Measurements from ENCODE around the gene LSG1. TPM values are rescaled to one million over a fixed set of nuclear protein-coding genes. Genes with fewer than 3 reads are reported as not detected.

The LSG1 gene
- total and polyA plus RNA-seq, 2 experiments from 2014 or later: 26.9 to 36.5 TPM

- Histone ChIP-seq H3K9ac (no peak overlapping the region), H3K4me3 (no peak overlapping the region), H3K79me2 (ENCODE audit: insufficient read depth) (no peaks in the 10 kb centered on the region), H3K36me3 (ENCODE audit: low read depth) (0 out of 2 replicates have a peak, but pooled peaks cover 3% of the 10 kb centered on the region), H3K4me2 (ENCODE audit: unreplicated experiment) (no peak overlapping the region), H3K9me3 (ENCODE audit: low read depth) (no peaks in the 10 kb centered on the region), H4K20me1 (ENCODE audit: insufficient read depth) (no peaks in the 10 kb centered on the region), H3K9me2 (ENCODE audit: insufficient read depth) (no peaks in the 10 kb centered on the region), H3F3A (ENCODE audit: insufficient read depth) (no peaks in the 10 kb centered on the region), H3K4me1 (ENCODE audit: insufficient read depth) (no peaks in the 10 kb centered on the region), H3K27me3 (replicated peaks; ENCODE audit: insufficient read depth) (no peaks in the 10 kb centered on the region), H3K27ac (no peak overlapping the region), H2AFZ (no peak overlapping the region)
- no peak for DNase-seq
- in situ Hi-C loops (cut with MboI): no loop called here
- TF ChIP-seq EZH2 (IDR thresholded peaks at IDR 0.05; ENCODE audit: insufficient read depth, poor library complexity, severe bottlenecking) (no peak), EZH2phosphoT487 (IDR thresholded peaks at IDR 0.05; ENCODE audit: insufficient read depth, low read depth) (no peak)
- 86 to 89% methylated on average over 11 of the region's 11 CpGs for WGBS, 2 experiments (ENCODE audit: low coverage in 1 of 2, low lambda C conversion rate in 2 of 2, missing lambda C conversion rate in 2 of 2)
These were observed 56.8 kb downstream of the LSG1 start for GRCh38 chr3:194615226-194615625.

- Histone ChIP-seq H3K27ac (no peak overlapping the region), H3K9me2 (ENCODE audit: insufficient read depth) (no peaks in the 10 kb centered on the region), H2AFZ (no peak overlapping the region), H3K36me3 (ENCODE audit: low read depth) (no peaks in the 10 kb centered on the region), H3K9ac (no peak overlapping the region), H4K20me1 (ENCODE audit: insufficient read depth) (no peaks in the 10 kb centered on the region), H3K4me2 (ENCODE audit: unreplicated experiment) (no peak overlapping the region), H3K4me1 (ENCODE audit: insufficient read depth) (no peaks in the 10 kb centered on the region), H3F3A (ENCODE audit: insufficient read depth) (no peaks in the 10 kb centered on the region), H3K79me2 (ENCODE audit: insufficient read depth) (no peaks in the 10 kb centered on the region), H3K9me3 (ENCODE audit: low read depth) (no peaks in the 10 kb centered on the region), H3K4me3 (no peak overlapping the region), H3K27me3 (replicated peaks; ENCODE audit: insufficient read depth) (no peaks in the 10 kb centered on the region)
- DNase-seq: no peak
- in situ Hi-C loops (cut with MboI): no loop called here
- WGBS, 2 experiments (ENCODE audit: low coverage in 1 of 2, low lambda C conversion rate in 2 of 2, missing lambda C conversion rate in 2 of 2): 90 to 92% methylated on average over 8 of the region's 8 CpGs
- TF ChIP-seq EZH2phosphoT487 (IDR thresholded peaks at IDR 0.05; ENCODE audit: insufficient read depth, low read depth) (no peak), EZH2 (IDR thresholded peaks at IDR 0.05; ENCODE audit: insufficient read depth, poor library complexity, severe bottlenecking) (no peak)
These were observed 59.8 kb downstream of the LSG1 start for GRCh38 chr3:194612221-194612620.

GRCh38 chr3:194610689-194611088 lies 61.3 kb downstream of the LSG1 start:
- no peak for DNase-seq
- 96 to 98% methylated on average over 3 of the region's 3 CpGs for WGBS, 2 experiments (ENCODE audit: low coverage in 1 of 2, low lambda C conversion rate in 2 of 2, missing lambda C conversion rate in 2 of 2)
- Histone ChIP-seq H4K20me1 (ENCODE audit: insufficient read depth) (no peaks in the 10 kb centered on the region), H3K4me1 (ENCODE audit: insufficient read depth) (no peaks in the 10 kb centered on the region), H2AFZ (no peak overlapping the region), H3K9me3 (ENCODE audit: low read depth) (no peaks in the 10 kb centered on the region), H3K4me3 (no peak overlapping the region), H3K9ac (no peak overlapping the region), H3K4me2 (ENCODE audit: unreplicated experiment) (no peak overlapping the region), H3K9me2 (ENCODE audit: insufficient read depth) (no peaks in the 10 kb centered on the region), H3K27ac (no peak overlapping the region), H3F3A (ENCODE audit: insufficient read depth) (no peaks in the 10 kb centered on the region), H3K27me3 (replicated peaks; ENCODE audit: insufficient read depth) (no peaks in the 10 kb centered on the region), H3K36me3 (ENCODE audit: low read depth) (no peaks in the 10 kb centered on the region), H3K79me2 (ENCODE audit: insufficient read depth) (no peaks in the 10 kb centered on the region)
- in situ Hi-C loops (cut with MboI): no loop called here
- no peak for TF ChIP-seq EZH2phosphoT487 (IDR thresholded peaks at IDR 0.05; ENCODE audit: insufficient read depth, low read depth)
- TF ChIP-seq EZH2 (IDR thresholded peaks at IDR 0.05; ENCODE audit: insufficient read depth, poor library complexity, severe bottlenecking): no peak

- in situ Hi-C loops (cut with MboI): no loop called here
- Histone ChIP-seq H3K36me3 (ENCODE audit: low read depth) (no peaks in the 10 kb centered on the region), H3K4me1 (ENCODE audit: insufficient read depth) (no peaks in the 10 kb centered on the region), H3K9me3 (ENCODE audit: low read depth) (no peaks in the 10 kb centered on the region), H3K4me2 (ENCODE audit: unreplicated experiment) (no peak overlapping the region), H3K4me3 (no peak overlapping the region), H3K27ac (no peak overlapping the region), H2AFZ (no peak overlapping the region), H3K27me3 (replicated peaks; ENCODE audit: insufficient read depth) (no peaks in the 10 kb centered on the region), H4K20me1 (ENCODE audit: insufficient read depth) (no peaks in the 10 kb centered on the region), H3K9me2 (ENCODE audit: insufficient read depth) (no peaks in the 10 kb centered on the region), H3K9ac (no peak overlapping the region), H3K79me2 (ENCODE audit: insufficient read depth) (no peaks in the 10 kb centered on the region), H3F3A (ENCODE audit: insufficient read depth) (no peaks in the 10 kb centered on the region)
- TF ChIP-seq EZH2phosphoT487 (IDR thresholded peaks at IDR 0.05; ENCODE audit: insufficient read depth, low read depth): no peak
- TF ChIP-seq EZH2 (IDR thresholded peaks at IDR 0.05; ENCODE audit: insufficient read depth, poor library complexity, severe bottlenecking): no peak
- DNase-seq: no peak
- WGBS, 2 experiments (ENCODE audit: low coverage in 1 of 2, low lambda C conversion rate in 2 of 2, missing lambda C conversion rate in 2 of 2): 91 to 93% methylated on average over 13 of the region's 13 CpGs
These were observed 62.4 kb downstream of the LSG1 start for GRCh38 chr3:194609601-194610000.

GRCh38 chr3:194608981-194609380 lies 63.0 kb downstream of the LSG1 start:
- 84 to 90% methylated on average over 9 of the region's 9 CpGs for WGBS, 2 experiments (ENCODE audit: low coverage in 1 of 2, low lambda C conversion rate in 2 of 2, missing lambda C conversion rate in 2 of 2)
- H3K27ac ChIP-seq: no peak overlapping the region

More at GRCh38 chr3:194608981-194609380, 63.0 kb downstream of the LSG1 start:
- Histone ChIP-seq H3K4me2 (ENCODE audit: unreplicated experiment) (no peak overlapping the region), H2AFZ (no peak overlapping the region), H3F3A (ENCODE audit: insufficient read depth) (no peaks in the 10 kb centered on the region), H3K4me1 (ENCODE audit: insufficient read depth) (no peaks in the 10 kb centered on the region), H3K27me3 (replicated peaks; ENCODE audit: insufficient read depth) (no peaks in the 10 kb centered on the region), H3K9ac (no peak overlapping the region), H3K4me3 (no peak overlapping the region), H3K9me2 (ENCODE audit: insufficient read depth) (no peaks in the 10 kb centered on the region), H3K36me3 (ENCODE audit: low read depth) (no peaks in the 10 kb centered on the region), H4K20me1 (ENCODE audit: insufficient read depth) (no peaks in the 10 kb centered on the region), H3K9me3 (ENCODE audit: low read depth) (no peaks in the 10 kb centered on the region), H3K79me2 (ENCODE audit: insufficient read depth) (no peaks in the 10 kb centered on the region)
- in situ Hi-C loops (cut with MboI): no loop called here
- DNase-seq: no peak
- TF ChIP-seq EZH2 (IDR thresholded peaks at IDR 0.05; ENCODE audit: insufficient read depth, poor library complexity, severe bottlenecking) (no peak), EZH2phosphoT487 (IDR thresholded peaks at IDR 0.05; ENCODE audit: insufficient read depth, low read depth) (no peak)

All from GM23248 (cell line).